ENCODE results near the gene TCERG1L.

The TCERG1L gene

DNA sequence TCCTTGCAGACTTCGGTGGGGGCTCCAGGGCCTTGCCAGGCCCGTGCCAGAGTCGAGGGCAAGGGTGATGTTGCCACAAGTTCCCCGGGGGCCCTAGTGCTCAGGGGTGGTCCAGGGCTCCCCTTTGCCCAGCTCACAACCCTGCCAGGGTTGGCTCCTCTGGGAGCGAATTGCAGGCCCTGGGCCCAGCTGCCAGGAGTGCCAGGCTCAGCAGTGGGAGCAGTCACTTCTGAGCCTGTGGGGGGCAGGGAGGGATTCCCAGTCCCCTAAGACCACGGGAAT, 43.8 kb downstream of the TCERG1L start:
- DNase-seq, result no peak

DNA sequence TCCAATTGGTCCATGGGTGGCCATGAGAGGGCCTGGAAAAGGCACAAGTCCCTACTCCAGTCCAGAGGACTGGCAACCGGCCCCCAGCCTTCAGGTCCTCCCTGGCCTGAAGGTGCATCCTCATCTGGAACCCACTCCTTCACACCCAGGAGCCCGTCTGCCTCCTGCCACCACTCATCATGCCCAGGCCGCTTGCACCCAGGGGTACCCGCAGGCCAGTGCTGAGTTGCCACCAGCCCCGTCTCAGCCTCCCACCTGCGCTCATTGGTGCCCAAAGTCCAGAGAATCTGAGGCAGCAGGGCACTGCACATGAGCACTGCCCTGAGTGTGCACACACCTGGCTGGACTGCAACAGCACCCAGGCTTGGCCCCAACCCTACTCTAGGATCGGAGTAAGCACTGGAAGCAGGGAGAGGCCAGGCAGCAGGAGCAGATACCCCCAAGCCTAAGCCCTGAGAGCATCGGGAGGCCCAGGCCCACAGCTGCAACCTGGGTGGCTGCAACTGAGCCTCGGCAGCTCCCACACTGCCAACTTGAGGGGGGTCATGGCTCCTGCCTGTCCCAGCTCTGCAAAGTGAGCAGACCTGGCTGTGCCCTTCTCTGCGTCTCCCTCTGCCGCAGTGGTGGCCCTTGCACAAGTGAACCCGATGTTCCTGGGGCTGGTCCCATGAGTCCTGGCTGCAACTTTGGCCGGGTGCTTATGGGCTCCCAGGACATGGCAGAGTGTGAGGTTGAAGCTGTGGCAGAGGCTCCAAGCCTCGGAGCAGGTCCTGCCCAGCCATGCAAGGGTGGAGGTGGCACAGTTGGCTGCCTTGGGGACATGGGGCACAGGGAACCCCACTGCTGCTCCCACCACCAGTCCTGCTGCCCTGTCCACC, 44.3 kb downstream of the TCERG1L start:
- DNase-seq, result no peak

DNA sequence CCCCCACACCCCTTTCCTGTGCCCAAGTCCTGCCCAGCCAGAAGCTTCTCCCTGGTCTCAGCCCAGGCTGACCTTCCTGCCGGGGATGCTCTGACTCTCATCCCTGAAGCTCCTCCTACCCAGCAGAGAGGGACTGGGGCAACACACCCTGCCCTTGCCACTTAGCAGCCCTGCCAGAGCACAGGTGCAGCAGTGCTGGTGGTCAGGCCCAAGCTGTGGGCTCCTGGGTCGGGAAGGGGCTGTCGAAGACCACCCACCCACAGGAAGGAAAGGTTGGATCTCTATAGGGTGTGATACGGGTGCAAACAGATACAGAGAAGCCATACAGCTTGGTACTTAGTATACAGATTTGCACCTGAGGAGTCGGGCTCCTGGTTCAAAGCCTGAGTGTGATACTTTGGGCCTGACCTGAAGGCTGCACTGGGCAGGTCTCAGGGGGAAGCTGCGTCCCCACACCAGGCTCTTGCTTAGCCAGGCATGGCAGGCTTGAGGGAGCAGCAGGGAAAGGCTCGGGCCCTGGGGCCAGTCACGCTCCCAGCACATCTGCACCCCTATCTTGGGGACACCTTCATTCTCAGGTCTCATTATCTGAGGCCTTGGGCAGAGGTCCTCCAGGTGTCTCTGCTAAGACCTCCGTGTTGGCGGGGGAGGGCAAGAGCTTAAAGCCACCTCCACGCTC, 47.3 kb downstream of the TCERG1L start:
- no peak for DNase-seq

DNA sequence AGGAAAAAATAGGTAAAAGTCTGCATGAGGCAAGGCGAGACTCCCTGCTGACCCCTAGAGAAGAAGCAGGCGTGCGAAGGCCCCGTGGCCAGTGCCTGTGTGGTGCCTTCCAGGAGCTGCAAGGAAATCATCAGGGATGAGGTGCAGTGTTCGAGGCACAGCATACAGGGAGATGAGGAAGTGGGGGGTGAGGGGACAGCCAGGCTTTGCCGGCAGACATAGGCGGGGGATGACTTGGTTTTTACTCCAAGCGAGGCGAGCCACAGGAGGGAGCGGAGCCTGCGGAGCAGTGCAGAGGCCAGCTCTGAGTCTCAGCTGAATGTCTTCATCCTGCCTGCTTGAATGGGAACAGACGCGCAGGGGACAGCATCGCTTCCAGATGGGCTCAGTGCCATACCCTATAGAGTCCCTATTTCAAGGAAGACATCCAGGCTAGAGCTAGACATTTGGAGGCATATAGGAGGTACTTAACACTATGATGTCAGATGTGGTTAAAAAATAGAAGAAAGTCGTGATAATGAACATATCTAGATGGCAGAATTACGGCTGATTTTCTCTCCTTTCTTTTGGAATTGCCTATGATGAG, 49.5 kb downstream of the TCERG1L start:
- no peak for DNase-seq

DNA sequence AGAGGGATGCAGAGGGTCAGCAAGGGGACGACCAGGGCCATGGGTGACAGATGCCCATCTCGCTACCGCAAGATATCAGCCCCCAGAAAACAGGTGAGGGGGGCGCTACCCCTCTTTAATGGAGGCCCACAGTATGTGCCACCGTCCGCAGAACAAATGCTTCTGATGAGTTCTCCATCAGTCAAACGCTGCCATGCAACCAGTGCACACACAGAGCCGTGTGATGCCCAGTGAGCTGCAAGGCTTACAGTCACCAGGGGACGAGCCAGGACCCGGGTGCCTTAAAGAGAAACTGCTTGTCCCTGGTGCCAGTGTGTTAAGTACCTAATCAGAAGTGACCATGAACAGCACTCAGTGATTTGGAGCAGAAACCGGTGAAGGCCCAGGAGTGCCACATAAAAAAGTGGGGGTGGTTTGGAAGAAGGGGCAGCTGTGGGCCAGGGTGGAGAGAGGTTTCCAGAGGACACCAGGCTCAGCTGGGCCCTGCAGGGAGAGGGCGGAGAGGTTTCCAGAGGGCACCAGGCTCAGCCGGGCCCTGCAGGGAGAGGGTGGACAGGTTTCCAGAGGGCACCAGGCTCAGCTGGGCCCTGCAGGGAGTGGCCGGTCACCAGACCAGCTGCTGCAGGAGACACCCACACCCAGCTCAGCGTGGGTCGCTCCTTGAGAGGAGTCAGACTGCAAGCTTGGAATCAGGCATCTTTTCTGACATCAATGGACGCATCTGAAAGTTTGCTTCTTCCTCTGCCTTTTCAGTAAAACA, 50.9 kb downstream of the TCERG1L start:
- no peak for DNase-seq

DNA sequence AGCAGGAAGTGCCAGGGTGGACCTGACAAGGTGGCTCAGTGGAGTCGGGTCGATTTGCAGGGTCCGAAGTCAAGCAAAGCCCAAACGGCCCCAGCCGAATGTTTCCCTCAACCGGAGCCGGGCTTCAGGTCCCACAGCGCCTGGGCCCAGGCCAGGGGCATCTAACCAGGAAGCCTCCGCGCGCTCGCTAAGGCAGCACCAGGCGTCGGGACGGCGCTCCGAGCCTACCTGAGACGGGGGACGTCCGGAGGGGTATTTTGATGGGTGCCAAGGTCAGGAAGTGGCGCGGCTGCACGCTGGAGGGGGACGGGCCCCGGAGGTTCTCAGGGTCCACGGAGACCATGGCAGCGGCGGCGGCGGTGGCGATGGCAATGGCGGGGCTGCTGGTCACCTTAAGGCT, 51.5 kb downstream of the TCERG1L start:
- no peak for DNase-seq

DNA sequence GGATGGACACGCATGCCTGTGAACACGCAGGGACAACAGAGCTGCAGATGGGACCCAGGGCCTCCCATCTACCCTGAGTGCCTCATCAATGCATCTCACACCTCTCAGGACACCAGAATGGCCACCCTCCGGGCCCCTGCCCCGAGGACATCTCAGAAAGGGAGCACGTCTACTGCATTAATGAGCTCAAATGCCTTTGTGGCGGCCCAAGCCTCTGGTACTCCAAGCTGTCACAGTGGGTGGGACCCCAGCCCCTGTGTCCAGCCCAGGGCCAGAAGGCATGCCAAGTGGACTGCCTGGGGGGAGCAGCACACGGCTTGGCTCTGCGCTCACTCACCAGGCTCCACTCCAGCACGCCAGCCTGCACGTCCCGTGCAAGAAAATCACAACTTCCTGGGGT, 52.0 kb downstream of the TCERG1L start:
- no peak for DNase-seq

DNA sequence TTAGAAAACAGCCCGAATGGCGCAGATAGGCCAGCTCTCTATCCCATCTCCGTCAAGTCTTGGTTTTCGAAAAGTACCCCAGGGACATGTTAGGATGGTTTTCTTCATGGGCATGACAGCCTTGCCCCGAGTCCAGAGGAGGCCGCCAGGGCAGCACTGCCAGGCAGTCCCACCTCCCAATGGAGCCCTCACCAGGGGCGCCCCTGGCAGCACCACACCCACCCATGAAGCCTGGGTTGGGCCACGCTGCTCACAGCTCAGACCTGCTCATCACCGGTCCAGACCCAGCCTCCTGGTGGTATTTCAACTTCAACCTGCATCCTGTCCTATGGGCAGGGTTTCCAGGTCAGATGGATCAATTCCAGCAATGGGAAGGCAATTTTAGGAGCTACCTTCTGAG, 53.3 kb downstream of the TCERG1L start:
- DNase-seq, result no peak

DNA sequence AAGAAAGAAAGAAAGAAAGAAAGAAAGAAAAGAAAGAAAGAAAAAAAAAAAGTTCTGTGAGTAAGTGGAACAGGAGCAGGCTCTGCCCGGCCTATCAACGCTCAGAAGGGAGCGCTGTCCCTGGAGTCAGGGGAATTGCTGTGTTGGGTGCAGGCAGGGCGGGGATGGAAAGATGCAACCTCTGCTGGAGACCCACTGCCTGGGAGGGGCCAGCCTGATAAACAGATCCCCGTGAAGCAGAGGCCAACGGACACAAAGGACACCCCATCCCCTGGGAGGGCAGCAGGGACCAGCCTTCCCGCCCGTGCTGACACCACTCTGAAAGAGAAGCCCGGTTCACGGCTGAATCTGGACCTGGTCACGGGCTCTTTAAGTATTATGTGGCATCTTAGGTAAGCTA, 54.5 kb downstream of the TCERG1L start:
- DNase-seq, result no peak

DNA sequence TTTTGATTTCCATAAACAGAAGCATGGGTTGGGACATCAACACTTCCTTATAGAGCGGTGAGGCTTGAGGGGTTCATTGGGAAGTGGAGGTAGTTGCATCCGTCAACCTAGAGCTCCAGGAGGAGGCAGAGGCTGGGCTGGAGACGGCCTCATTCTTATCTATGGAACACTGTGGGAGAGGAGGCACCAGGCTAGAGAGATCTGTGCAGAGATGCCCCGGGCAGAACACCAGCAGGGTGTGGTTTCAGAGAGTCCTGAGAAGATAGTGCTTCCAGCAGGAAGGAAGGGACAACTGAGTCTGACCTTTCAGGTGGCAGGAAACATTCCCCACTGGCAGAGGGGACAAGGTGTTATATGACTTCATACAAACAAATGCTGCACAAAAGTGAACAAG, 56.7 kb downstream of the TCERG1L start:
- no peak for DNase-seq

DNA sequence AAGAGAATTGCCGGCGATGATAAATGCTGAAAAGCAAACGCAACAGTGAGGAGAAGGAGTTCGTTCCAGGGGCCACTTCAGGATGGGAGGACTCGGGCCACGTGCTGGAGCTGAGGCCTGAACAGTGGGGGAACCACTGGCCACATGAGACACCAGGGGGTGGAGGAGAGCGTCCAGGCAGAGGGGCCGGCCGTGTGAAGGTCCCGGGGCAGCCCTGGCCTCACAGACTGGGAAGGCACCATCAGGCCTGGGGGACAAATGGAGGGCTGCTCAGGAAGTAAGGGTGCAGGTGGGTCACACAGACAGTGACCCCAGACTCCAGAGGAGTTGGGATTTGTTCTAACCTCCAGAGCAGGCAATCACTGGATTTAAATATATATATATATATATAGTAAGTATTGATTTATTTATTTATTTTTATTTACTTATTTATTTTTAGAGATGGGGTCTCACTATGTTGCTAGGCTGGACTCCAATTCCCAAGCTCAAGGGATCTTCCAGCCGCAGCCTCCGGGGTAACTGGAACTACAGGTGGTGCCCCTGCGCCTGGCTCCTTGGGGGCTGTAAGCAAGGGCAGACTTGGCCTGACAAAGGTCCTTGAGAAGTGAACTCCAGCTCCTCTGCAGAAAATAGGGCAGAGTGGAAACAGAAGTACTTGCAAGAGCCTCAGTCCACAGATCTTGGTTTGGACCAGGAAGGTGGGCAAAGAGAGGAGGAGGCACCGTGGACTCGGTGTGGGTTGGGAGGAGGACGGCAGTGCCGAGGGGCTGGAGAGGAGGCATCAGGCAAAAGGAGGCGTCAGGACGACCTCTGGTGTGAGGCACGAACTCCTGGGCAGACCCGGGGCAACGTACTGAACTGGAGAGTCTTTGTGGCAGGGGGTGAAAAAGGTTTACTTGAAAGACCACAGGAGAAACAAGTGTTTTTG, 57.3 kb downstream of the TCERG1L start:
- DNase-seq, result no peak

DNA sequence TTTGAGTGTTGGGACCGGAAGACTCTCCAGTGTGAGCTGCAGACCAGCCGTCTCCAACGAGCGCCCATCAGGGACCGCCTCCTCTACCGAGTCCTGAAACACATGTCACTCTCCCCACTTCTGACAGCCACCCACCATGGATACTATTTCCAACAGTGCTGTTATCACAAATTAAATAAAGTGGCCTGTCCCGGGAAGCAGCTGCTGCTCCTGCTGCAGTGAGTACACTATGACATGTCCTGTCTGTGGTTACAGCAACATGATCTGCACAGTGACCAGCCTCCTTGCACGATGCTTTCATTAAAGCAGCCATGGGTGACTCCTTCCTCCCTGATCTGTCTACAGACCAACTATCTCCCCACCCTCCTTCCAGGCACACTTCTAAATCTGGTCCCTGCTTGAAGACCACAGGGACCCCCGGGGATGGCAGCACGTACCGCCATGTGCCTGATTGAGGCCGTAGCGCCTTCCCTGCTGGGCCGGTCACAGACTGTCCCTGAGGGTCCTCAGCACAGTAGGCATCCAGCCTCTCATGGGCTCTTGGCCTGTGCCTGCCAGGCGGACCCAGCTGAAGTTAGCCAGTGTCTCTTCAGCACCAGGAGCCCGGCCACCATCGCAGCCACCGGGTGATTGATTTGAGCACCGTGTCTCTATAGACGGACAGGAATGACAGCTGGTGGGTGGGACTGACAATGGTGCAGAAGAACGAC, 58.8 kb downstream of the TCERG1L start:
- DNase-seq, result no peak

DNA sequence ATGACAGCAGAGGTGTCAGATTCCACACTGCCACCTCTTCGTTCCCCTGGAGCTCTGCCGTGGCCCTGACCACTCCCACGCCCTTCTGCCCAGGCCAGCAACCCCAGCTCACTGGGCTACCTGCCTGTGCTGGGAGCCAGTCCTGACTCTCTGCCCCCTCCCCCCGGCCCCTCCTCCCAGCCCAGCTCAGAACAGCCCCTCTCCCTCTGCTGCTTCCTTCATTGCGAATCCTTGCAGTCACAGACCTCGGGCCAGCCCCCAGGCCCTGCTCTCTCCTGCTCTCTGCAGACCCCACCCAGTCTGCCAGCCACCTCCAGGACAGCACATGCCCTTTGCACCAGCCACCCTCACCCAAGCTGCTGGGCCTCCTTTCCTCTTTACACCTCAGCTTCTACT, 60.4 kb downstream of the TCERG1L start:
- no peak for DNase-seq

DNA sequence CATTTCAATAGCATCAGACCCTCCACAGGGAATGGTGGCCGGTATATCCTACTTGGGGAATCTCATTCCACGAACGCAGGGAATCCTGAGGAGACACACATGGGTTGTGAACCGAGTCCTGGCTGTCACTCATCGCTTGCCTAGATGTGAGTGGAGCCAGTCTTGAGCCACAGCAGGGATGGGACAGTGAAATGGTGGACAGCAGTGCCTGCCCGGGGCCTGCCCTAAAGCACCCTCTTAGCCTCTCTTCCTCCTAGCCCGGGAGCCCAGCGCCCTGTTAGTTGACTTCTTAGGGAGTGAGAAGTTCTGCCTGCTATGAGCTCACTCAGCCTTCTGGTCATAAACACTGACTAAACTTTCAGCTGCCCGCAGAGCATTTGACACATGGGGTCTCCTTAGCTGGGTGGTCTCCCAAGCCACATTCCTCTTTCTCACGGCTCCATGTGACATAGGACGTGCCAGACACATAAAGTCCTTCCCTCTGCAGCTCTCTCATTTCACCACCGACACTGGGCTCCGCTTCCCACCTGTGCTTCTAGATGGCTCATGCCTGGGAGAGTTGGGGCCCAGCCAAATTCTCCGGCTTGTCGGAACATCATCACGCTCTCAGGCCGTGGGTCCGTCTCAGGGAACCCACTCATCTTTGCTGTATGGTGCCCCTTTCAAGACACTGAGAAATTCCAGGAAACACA, 60.9 kb downstream of the TCERG1L start:
- DNase-seq, result no peak

DNA sequence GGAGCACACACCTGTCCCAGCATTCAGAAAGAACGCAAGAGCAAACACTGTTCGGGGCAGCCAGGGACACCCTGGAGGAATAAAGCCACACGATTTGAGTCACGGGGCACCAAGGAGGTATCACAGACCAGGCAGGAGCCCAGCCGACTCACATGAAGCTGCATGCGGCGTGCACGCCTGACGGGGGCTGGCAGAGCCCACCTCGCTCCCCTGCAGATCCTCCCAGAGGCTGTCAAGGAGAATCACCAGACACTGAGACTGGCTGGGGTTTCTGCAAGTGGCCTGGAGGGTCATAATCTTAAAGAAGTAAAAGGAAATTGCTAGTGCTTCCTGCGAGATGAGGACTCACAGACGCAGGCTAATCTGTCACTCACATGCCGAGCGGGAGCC, 61.6 kb downstream of the TCERG1L start:
- DNase-seq, result no peak

DNA sequence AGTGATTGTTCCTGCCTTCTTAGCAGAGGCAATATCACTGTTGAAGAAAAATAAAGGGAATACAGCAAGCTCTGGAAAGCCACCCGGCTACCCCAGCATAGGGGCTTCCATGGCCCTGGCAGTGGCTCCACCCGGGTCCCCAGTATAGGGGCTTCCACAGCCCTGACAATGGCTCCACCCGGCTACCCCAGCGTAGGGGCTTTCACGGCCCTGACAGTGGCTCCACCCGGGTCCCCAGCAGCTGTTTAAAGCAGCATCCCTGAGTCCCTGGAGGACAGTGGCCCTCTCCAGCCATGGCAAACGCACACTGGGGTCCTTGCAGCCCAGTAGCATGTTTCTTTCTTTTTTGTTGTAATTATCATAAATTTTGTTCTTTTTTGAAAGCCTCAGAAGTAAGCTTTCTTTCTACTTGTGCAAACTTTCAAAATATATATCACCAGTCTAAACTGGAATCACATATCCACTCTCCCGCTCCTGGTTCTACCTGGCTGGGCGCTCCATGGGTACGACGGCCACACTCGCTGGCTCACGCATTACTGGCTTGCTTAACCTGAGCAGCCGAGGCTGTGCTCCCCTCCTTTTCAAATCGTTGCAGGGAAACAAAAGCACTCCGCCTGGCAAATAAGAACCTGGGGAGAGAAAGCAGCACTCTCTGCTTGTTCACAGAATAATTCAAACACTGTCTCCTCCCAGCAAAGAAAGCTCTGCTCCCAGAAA, 62.1 kb downstream of the TCERG1L start:
- DNase-seq, result no peak

DNA sequence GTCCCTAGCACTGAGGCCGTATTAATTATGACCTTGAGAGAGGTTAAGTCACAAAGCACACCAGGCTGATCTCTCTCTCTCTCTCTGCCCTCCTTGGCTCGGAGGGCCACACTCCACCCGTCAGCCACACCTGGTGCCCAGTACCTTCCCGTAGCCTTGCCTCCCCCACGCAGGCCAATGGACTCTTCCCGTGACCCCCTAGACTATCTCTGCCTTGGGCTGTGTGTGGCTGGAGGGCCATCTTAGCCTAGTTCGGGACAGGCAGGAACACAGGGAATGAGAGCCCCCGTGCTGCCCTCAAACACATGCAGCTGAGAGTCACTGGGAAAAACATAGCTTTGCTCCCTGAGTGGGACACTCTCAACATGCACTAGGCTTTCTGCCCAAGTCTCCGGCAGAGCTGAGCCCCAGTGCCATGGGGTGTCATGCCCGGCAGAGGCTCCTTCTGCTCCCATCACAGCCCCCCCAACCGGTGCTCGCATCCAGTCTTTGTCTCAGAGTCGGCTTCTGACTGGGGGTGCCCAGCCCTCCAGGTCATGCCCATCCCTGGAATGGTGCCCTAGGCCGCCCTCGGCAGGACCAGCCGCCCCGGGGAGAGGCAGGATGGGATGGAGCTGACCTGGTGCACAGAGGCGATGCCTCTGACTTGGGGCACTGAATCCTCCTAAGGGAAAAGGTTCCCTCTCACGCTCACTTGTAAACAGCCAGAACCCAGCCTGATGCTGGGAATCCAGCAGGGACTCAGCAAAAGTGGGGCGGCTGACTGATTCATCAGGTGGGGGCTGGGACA, 63.0 kb downstream of the TCERG1L start:
- DNase-seq, result no peak

DNA sequence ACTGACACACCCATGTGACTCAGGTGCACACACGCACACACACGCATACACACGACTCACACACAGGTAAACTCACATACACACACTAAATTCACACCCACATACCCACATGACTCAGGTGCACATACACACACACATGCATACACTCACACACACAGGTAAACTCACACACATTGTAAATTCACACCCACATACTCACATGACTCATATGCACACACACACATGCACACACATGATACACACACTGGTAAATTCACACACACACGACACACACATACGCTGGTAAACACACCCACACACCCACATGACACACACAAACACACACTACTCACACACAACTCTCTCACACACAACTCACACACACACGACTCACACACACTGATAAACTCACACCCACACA, 63.6 kb downstream of the TCERG1L start:
- no peak for DNase-seq

DNA sequence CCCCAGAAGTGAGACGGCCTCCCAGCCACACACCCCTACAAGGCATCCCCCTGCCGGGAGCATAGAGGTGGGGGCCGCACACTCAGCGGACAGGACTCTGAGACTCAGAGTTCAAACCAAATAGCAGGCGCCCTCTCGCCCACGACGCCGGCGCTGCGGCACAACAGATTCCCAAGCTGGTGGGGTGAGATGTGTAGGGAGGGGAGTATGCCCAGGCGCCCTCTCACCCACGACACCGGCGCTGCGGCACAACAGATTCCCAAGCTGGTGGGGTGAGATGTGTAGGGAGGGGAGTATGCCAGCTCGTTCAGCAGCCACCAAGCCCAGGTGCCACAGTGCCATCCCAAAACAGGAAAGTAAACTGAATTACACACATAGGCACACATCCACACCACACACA, 64.7 kb downstream of the TCERG1L start:
- DNase-seq, result no peak

DNA sequence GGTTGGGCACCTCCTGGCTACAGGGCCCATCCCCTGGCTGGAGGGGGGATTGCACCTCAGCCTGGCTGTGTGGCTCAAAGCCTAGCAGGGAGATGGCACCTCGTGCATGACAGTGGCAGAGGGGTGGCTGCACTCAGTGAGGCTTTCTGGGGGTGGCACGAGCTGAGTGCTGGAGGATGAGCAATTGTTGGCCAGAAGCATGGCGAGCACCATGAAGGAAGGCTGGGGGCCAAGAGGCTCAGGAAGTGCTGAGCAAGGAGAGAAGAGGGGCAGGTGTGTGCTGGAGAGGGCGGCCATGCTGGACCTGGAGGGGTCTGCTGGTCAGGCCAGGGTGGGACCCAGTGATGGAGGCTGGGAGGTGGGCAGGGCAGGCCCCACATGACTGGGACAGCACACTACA, 65.4 kb downstream of the TCERG1L start:
- no peak for DNase-seq

Measured in GDM1 (cell line).